Measurements from ENCODE around the gene LACTB.

The LACTB gene

DNA sequence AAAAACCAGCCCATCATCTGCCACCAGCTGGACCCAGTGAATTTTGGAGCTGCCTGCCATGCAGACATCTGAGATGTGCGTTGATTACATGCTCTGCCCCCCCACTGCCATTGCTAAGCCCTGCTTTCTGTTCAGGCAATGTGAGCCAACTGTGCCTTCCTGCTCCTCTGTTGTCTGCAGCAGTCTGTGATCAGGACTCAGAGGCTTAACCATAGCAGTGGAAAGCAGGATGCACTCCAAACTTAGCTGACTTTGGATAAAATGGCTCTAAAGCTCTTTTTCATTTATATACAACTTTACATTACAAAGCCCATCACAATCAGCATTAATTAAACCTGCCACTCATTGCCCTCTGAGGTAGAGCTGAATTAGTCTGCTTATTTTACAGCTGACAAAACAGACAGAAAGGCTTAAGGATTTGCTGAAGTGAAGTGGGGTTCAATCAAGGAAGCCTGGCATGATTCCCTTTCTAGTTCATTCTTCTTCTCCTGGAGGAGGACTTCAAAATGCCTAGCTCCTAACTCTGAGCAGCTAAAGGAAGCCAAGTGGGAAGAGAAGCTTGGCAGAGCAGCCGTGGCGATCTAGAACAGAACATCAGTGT lies 51.3 kb downstream of the LACTB start:
- DNase-seq (ENCODE audit: low spot score): no peak

DNA sequence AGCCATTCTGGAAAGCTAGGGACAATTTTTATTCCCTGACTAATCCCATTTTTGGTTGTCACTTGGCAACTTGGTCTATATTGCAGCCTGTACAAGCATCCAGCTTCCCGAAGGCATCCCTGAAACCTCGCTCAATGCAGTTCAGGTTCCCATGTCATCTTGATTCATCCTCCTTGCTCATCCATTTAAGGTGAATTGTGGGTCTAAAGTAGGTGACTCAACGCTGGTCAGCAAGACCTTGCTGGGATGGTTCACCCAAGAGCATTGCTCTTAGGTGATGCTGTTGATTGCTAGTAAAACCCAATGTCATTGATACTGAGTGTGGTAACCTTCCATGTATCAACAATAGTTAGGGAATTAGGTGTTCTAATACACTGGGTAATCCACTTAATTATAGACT lies 54.6 kb downstream of the LACTB start:
- no peak for DNase-seq (ENCODE audit: low spot score)

DNA sequence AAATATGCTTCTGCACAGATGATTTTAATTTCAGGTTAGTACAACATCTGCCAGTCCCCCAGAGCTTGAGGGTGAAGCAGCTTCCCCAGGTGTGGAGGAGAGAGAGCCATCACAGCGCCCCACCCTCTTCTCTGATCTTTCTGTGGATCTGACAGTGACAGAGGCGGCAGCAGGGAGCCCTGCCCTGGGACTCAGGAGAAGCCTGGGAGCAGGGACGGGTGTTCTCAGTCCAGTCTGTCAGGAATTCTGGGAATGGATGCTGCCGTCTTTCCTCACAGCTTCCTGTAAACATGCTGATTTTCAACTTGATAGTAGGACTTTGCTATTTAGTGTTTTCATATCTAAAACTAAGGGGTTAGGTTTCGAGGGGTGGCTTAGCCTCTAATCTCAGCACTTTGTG lies 56.4 kb downstream of the LACTB start:
- no peak for DNase-seq (ENCODE audit: low spot score)

DNA sequence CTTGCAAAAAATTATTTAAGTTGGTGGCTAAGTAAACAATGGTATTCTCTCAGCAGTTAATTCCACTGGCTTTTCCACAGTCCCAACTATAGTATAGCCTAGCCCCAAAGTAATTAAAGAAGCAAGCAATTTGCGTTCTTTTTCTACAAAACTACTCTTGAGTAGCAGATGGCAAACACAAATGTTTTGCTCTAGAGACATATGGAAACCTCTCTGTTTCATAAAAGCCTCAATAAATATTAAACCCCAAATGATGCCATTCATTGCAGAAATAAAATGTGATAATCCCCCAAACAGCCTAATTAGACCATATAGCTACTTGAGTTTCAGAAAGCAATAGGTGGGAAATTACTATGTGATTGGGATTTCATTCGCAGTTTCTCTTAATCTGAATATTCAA lies 59.1 kb downstream of the LACTB start:
- no peak for DNase-seq (ENCODE audit: low spot score)

DNA sequence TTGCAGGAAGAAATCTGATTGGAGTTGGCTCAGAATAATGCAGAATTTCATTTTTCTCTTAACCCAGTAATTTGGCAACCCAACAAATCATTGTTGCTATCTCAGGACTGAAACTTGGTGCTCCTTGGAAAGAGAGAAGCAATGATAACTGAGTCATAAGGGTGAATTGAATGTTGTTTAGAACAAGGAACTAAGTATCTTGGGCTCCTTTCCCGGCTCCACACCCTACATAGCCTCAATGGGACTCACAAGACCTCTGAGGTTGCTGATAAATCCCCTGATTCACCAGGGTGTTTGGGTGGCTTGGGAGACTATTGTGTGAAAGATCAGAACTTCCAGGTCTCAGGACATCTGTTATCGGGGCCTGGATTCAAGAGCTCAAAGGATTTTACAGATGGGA lies 60.0 kb downstream of the LACTB start:
- DNase-seq (ENCODE audit: low spot score): no peak

DNA sequence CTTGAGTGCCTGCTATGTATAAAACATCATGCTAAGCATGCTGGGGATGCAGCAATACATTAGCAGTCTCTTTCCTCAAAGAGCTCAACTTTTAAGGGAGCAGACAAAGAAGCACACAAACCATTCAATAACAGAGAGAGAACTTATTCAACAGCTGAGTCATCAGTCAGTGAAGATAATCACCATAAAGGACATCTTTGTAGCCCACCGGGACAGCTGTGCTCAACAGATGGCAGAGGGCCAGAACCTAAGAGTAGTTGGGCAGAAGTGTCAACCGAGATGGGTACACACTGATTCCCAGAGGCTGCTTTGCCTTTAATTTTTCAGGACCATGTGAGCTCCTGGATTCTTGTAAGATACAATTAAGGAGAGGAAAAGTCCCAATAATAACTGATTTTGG lies 63.5 kb downstream of the LACTB start:
- DNase-seq (ENCODE audit: low spot score): no peak

DNA sequence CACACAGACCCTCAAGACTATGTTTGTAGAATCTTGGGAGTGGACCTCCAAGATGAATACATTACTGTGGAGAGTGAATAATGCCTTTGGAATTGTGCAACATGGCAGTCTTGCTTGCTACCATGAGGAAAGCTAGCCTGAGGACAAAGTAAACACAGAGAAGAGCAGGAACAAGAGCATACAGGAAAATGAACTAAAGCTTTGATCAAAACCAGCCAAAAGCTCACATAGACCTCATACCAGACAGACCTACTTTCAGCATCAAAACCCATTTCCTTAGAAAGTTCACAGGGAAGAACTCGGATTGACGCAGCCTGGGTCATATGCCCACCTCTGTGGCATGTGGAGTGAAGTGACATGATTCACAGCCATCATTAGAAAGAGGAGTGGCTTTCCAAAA lies 64.4 kb downstream of the LACTB start:
- no peak for DNase-seq (ENCODE audit: low spot score)

DNA sequence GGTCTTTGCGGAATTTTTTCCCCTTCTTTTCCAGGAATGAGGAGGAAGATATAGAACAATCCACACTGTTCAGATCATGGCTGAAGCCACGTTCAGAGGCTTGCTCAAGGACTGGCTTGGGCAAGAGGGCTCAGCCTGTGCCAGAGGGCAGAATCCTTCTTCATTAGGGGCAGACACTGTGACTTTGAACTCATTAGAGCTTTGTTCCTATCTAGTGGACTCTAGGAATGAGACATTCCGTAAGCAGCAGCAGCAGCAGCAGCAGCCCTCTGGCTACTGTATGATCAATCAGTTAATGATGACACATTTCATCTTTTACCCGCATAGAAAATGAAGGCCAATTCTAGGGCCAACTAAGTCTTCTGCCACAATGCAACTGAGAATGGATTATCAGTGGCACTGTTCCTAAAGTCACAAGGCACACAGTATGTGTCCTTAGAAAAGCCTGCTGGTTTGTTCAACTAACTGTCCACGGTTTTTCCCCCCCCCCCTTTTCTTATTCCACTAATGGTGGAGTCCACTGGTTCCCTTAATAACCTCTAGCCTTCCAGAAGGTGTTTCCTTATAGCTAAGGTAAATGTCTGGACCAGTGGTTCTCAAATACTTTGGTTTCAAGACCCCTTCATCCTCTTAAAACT lies 66.0 kb downstream of the LACTB start:
- DNase-seq (ENCODE audit: low spot score): no peak

DNA sequence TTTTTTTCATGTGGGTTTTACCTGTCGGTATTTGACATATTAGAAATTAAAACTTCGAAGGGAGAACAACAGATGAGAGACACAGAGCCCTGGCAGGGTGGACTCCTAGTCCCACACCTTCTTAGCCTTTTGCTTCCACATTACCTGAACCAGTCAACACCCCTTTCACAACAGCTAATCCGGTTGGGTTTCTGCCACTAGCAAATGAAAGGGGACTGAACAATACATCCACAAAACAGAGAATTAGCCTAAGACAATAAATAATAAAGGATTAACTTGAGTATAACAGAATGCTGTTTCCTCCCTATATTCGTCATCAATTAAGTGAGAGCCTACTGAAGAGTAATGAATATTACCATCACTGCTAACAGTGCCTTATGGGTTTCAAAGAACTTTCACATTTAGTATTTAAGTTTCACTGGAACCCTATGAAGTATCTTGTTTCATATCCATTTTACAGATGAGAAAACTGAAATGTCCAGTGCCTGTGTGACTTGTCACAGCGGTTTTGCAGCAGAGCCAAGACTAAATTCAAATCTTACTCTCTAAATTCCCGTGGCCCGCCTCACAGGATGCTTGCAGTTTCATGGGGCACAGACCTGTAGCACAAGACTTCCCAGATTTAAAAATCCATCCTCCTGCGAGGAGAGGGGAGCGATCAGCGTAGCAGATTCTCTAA lies 66.7 kb downstream of the LACTB start:
- no peak for DNase-seq (ENCODE audit: low spot score)

DNA sequence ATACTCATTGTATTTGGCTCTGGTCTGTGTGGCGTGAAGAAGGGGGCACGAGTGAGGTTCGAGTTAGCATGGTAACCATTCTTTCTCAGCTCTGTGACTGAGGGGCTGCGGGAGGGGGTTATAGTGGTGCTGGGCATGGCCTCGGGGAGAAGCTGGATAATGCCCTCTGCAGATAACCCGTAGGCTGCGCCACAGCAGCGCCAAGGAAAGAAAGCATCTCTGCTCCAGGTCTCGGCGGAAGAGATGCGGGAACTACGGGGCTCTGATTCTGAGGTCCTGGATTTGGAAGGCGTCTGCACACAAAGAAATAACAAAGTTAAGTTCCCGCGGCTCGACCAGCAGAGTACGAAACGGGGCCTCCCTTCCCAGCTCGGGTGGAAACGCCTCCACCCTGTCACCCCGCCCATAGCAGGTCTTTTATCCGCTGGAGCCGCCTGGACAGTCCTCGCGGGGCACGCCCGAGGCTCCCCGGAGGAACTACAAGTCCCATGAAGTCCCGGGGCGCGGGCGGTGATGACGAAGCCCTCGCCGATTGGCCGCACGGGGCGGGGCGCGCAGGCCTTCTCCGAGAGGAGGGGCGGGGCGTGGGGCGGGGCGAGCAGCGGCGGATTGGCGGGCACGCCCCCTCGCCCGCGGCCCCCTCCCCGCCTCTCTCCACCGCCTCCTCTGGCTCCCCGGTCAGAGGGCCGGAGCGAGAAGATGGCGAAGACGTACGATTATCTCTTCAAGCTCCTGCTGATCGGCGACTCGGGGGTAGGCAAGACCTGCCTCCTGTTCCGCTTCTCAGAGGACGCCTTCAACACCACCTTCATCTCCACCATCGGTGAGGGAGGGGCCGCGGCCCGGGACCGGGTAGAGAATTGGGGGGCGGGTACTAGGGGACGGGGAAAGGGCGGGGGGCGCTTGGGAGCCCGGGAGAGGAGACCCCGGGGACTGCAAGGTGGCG lies 67.5 kb downstream of the LACTB start, which contains the start of gene RAB8B:
RAB8B (plus strand) TSS at position 681 of the 946 bp plus-strand sequence; CDS start at position 700, 19 bp downstream.
- peak; percentile 96 for DNase-seq (ENCODE audit: low spot score)

DNA sequence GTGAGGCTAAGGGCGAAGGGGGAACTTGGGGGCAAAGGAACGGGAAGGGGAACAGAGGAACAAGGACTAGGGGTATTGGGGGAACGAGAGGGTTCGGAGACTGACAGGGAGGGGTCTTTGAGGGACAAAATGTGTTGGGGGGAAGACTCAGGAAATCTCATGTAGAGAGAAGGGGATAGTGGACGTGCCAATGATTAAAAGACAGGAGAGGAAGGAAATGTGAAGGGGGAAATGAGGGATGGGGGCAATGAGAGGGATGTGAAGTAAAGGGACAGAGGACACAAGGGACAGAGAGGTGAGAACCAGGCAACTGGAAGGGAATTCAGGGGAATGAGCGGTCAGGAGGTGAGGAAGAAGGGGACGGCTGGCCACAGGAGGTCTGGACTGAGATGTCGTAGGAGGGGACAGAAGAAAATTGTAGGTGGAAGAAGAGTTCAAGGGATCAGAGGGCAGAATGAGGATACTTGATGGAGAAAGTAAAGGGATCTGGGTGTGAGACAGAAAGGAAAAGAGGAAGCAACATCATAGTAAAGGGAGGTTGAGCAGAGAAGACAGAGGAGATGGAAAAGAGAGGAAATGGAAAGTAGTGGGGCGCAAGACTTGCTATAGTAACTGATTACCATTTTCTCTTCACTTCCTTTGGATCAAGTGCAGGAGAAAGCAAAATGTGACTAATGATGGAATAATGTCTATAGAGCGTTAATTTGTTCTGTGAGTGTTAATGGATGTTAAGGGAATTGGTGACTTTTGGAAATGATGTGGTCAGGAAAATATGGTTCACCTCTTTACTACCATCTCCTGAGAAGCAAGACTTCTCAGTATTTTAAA lies 68.5 kb downstream of the LACTB start:
- no peak for DNase-seq (ENCODE audit: low spot score)

DNA sequence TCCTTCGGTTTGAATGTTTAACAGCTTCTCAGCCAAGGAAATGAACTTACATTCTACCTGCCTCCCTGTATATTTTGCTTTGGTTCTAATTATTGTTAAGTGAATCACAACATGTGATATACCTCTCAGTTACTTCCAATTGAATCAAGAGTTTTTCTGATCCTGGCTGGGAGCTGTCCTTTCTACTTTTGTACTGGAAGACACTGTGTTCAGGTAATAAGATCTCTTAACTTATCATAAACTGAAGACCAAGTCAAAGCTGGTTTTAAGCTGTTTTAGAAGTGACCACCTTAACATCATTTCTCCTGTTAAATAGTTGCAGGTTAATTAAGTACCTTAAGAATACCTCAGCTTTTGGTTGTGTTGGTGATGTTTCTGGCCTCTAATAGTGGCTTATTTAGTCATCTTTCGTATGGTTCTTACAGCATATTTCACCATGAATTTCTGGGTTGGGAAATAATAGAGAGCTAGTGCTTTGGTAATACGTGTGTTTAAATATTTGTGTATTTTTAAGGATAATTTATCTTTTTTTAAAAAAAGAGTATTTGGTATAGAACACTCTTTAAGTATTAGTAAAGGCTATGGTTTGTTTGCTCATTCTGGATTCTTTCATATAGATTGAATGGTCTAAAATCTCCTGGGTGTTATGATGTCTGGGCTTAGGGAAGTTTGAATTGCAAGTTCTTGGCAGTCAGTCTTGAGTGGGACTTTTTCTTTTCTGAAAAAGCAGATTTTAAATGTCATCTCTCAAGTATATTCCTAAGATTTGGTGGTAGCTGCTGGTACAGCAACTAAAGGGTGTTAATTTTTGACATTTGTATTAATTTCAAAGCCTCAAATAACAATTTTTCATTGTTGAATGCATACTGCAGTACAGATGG lies 69.3 kb downstream of the LACTB start:
- no peak for DNase-seq (ENCODE audit: low spot score)

Measured in CD4-positive, alpha-beta T cell treated with Interleukin-6 at 100 ng/mL for 8 hours (primary cell).